NCI-H526 (cell line): Measurements from ENCODE around the gene CCDC154.

ENCODE experiments used
- DNase-seq, 2 experiments: peaks; one replicate each; lab custom pipeline; 2025; lab: John Stamatoyannopoulos, UW

CCDC154 gene

DNA sequence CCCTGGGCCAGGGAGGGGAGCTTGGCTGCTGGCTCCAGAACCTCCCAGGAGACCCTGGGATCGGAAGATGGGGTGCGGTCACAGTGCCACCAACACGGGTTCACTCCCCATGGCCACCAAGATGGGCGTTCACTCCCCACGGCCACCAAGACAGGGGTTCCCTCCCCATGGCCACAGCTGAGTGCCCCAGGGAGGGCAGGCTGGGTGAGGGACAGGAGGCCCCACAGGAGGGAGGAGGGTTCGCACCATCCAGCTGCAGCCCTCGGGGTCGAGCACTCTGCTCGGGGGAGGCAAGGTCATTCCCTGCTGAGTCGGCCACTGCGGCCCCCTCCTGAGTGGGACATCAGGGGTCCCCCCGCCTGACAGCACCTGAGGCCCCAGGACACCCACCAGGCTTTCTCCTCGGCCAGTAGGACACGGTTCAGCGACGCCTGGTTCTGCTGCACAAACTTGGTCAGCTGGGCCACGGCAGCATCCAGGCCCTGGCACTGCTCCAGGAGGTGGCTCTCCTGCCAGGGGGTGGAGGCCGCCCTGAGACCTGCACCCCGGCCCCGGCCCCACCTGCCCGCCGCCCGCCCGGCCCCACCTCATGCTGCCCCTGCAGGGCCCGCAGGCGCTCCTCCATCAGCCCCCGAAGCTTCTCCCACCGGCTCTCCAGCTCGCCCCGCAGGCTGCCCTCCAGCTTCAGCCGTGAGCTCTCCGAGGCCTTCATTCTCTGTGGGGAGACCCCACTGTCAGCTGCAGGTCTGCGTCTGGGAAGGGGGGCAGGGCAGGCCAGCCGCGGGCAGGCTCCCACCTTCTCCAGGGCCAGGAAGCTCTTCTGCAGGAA lies 5.9 kb downstream of the CCDC154 start:
- DNase-seq = no peak

DNA sequence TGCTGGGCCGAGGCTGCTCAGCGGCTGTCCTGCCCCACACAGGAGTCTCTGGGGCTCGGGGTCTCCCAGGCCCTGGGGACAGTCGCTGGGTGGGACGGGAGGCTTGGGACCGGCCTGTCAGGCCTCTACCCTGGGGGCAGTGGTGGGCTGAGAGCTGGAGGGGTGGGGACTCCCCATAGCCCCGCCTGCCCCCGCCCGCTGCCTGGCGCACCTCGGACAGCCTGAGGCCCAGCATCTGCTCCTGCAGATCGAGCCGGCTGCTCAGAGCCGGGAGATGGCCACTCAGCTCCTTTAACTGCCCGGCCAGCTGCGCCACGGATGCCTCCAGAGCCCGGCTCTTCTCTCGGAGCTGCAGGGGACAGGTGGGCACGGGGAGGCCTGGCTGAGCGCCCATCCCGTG lies 6.8 kb downstream of the CCDC154 start:
- DNase-seq = no peak

DNA sequence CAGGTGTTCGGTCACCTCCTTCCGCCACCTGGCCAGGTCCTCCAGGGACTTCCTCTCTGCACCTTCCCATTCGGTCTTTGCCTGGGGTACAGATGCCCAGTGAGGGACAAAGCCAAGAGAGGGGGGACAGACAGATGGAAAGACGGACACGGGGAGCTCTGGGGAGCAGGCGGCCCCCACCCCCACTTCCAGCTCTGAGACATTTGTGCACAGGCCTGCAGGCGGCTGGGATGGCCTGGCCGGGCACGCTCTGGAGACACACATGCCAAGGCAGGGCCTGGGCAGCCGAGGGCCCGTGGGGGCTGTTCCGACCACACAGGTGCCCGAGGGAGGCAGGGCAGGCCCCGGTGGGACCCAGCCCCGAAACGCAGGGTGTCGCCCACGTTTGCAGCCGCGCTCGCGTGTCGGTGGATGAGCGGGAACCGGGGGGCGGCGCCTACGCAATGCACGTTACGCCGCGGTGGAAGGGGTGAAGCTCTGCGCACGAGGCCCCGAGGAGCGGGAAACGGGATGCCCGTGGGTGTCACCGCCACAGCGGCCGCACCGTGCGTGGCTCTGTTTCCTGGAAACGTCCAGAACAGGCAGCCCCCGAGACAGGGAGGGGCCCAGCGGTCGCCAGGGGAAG lies 7.5 kb downstream of the CCDC154 start:
- no peak for DNase-seq

DNA sequence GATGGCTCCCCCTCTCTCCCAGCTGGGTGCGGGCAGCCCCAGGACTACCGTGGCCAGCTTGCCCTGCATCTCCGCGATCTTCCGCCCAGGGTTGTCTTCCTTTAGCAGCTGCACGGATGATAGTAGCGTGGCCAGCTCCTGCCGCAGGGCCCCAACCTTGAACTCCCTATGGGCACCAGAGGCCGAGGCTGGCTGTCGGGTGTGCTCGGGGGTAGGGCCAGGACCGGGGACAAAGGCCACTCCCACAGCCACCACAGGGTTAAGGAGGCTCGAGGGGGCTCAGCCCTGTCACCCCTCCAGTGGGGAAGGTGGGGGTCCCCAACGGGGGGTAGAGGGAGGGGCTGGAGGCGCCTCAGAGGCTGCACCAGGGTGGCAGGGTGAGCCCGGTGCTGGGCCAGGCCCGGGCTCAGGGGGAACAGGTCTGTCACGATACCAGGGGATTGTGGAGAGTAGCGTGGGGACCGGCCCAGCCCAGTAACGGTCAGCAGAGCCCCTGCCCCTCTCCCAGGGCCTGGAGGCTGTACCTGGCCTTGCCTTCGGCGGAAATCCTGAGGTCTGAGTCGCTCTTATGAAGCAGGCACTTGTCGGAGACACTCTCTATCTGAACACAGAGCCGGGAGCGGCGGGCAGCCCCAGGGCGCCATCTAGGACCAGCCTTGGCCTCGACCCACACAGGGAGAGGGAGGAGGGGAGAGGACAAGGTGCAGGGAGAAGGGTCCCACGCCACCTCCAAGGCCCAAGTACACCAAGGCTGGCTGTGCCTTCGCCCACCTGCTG lies 8.2 kb downstream of the CCDC154 start:
- DNase-seq = no peak

DNA sequence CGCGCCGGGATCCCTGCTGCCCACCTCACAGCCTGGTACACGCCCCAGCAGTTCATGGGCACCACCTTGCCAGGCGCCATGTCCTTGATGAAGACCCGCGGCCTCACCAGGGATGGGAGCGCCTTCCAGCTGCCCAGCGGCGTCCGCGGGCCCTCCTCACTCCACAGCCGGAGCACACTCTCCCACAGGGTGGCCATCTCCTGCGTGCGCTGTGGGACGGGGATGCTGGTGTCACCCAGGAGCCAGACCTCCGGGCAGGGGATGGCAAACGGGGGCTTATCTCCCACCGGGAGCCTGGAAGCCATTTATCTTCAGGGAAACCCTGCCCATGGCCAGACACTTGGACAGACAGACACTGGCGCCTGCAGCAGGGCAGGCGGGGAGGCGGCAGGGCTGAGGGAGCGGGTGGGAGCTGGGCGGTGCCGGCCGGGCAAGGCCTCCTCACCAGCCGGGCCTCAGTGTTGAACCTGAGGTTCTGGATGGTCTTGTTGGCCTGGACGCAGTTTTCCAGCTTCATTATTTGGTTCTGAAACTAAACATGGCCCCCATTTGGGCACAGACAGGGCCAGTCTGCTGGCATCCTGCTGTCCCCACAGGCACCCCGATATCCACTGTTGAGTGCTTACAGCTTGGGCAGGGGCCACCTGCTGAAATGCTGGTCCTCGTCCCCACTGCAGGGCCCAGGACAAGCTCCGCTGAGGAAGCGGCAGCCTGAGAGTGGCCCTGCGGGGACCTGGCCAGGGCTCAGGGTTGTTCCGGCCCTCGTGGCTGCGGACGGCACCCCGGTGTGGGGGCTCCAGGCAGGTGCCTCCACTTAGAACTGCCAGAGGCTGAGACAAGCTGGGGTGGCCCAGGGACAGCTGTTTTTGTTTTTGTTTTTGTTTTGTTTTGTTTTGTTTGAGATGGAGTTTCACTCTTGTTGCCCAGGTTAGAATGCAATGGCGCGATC lies 9.4 kb downstream of the CCDC154 start:
- DNase-seq = no peak

DNA sequence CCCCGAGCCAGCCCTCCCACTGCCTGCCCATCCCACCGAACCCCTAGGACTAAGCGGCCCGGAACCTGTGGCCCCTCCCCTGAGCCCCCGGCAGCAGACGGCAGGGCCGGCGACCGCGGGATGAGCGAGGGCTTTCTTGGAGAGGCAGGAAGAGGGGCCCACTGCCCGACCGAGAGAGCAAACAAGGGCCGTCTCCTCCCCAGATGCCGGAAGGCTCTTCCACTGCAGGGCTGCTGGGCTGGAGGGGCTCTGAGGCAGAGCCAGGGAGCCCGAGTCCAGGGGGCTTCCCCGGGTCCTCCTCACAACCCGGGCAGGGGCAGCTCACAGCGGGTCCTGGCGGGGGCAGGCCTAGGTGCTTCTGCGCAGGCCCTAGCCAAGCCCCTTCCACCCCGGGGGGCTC lies 10.6 kb downstream of the CCDC154 start:
- DNase-seq = no peak

DNA sequence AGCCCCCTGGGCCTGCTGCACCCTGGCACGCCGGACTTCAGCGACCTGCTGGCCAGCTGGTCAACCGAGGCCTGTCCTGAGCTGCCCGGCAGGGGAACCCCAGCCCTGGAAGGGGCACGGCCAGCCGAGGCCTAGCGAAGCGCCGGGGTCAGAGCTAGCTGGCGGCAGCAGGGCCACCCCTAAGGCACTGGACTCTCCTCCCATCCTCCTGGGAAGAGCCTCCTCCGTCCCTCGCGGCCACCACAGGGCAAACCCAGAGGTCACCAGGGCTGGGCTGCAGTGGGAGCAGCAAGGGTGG lies 11.1 kb downstream of the CCDC154 start:
- no peak for DNase-seq

DNA sequence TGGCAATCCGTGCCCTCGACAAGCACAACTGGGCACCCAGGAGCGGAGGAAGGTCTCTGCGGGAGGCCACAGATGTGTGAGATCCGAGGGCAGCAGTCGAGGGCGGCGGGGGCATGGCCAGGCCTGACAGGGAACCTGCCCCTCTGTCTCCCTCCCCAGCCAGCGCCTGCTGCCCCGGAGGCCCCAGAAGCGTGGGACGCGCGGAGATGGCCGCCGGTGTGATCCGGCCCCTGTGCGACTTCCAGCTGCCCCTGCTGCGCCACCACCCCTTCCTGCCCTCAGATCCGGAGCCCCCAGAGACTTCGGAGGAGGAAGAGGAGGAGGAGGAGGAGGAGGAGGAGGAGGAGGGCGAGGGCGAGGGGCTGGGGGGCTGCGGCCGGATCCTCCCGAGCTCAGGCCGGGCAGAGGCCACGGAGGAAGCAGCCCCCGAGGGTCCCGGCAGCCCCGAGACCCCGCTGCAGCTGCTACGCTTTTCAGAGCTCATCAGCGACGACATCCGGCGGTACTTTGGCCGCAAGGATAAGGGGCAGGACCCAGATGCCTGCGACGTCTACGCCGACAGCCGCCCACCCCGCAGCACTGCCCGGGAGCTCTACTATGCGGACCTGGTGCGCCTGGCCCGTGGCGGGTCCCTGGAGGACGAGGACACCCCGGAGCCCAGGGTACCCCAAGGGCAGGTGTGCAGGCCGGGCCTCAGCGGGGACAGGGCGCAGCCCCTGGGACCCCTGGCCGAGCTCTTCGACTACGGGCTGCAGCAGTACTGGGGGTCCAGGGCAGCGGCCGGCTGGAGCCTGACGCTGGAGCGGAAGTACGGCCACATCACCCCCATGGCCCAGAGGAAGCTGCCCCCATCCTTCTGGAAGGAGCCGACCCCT lies 11.7 kb downstream of the CCDC154 start:
- no peak for DNase-seq

DNA sequence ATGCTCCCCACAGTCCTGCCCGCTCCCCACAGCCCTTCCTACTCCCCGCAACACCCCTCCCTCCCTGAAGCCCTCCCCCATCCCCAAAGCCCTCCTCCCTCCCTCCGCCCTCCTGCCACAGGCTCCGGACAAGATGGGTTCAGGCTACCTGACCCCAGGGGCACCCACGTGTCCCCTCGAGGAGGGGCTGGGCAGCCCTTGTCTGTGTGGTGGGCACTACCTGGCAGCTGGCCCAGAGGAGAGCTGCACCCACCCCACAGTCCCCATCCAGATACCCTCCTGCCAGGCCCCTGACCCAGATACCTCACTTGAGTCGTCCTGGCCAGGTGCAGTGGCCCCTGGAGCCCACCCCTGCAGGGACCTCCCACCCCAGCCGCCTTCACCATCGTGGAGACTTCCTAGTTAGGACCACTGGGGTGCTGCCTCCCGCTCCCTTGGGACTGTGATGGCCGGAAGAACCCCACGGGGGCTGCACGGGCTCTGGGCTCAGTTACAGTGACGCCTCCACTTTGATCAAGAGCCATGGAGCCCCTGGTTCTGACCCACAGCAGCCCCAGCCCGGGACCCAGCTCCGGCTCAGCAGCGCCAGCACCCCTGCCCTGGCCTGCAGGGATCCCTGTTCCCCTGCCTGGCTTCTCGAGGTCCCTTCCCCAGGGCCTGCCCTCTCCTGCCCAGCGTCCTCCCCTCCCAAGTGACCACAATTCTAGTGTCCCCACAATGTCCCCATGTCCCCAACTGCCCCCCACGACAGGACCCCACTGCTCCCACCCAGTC lies 12.7 kb downstream of the CCDC154 start:
- DNase-seq = no peak

DNA sequence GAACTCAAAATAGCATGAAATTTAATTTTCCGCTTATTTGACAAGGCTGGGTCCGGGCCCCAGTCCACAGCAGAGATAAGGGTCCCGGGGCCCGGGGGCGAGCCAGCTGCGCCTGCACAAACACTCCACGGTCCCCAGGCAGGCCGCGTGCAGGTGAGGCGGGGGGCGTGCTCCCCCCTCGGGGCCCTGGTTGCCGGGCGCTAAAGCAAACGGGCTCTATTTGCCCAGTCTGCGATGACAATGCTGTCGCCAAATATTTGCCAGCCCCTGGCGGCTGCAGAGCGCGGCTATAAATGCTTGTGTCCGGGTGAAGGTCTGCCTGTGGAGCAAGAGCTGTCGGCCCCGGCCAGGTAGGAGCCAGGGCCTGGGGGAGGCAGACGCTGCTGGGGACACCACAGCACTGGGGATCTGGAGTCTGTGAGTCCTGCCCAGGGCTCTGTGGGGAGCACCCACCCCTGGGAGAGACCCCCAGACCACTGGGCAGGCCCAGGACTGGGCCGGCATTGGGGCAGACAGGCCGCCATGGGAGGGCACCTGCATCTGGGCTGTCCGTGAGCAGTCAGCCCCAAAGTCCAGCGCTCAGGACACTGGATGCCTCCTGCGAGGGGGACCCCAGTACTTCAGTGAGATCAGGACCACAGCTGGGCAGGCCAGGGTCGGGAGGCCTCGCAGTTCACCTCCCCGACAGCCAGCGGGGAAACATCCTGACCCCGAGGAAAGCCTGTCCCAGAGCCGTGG lies 13.4 kb downstream of the CCDC154 start, which contains the start of gene PERCC1:
Gene PERCC1 (plus strand): TSS at position 320 of the 738 bp plus-strand sequence. CDS start 1,516 bp downstream, outside the sequence.
- peak in 1 of 2 experiments; percentile 14 for DNase-seq

DNA sequence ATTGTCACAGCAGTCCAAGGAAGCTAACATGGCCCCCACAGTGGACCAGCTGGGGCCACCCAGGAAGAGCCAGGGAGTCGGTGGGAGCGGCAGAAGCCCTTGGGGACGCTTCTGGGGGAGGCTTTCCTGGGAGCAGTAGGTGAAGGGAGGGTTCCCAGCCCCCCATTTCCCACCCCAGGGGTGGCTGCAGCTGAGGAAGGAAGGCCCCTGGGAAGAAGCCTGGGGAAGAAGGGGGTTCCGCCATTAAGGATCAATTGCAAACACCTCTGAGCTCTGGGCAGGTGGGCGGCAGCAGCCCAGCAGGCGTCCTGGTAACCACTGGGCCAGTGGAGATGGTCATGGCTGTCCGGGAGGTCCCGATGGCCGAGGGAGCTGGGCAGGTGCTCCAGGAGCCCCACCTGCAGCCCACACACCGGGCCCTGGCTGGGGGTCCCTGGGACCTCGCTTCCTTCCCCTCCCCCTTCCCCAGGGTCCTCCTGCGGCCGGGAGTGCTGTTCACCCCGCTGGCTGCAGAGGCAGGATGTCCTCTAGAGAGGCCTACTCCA lies 14.1 kb downstream of the CCDC154 start:
- DNase-seq = no peak

DNA sequence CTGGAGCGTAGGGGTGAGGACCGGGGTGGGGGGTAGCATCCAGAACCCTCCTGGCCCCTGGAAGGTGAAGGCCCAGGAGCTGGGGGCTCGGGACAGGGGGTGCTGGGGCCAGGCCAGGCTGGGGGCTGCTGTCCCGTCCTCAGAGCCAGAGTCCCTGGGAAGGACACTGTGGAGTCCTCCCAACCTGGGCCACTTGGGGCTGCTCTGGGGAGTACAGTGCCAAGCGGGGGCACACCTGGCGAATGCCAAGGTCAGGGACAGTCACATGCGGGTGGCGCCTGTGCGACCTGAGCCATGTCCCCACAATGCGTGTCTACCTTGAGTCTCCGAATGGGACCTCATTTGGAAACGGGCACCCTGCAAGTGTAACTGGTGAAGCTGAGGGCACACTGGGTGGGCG lies 14.7 kb downstream of the CCDC154 start:
- DNase-seq = no peak

DNA sequence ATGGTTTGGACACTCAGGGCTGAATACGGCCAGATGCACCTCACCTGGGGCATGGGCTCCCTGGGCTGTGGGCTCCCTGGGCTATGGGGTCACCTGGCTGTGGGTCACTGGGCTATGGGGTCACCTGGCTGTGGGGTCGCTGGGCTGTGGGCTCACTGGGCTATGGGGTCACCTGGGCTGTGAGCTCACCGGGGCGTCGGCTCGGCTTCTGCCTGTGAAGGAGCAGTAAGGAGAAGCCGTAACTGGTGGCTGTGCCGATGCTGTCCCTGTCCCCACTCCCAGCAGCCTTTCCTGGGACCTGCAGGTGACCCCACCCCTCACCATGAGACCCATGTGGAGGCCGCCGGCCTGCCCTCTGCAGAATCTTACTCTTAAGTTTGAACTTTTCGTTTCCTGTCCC lies 15.3 kb downstream of the CCDC154 start:
- no peak for DNase-seq

DNA sequence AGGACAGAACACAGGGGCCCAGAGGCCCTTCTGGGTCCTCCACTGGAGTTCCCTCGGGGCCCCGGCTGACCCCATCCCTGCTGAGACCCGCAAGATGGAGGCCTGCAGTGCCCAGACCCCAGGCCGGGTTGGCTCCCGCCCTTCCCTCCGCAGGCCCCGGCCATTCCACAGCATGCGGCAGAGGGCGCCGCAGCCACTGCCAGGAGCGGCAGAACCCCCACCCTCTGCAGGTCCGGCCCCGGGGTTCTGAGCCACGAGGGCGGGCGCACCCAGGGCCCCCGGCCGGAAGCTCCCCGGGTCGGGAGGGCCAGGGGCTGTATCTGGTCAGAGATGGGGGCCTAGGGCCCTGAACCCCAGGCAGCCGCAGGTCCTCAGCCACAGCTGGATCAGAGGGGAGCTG lies 15.8 kb downstream of the CCDC154 start:
- DNase-seq = peak in 1 of 2 experiments; percentile 62

DNA sequence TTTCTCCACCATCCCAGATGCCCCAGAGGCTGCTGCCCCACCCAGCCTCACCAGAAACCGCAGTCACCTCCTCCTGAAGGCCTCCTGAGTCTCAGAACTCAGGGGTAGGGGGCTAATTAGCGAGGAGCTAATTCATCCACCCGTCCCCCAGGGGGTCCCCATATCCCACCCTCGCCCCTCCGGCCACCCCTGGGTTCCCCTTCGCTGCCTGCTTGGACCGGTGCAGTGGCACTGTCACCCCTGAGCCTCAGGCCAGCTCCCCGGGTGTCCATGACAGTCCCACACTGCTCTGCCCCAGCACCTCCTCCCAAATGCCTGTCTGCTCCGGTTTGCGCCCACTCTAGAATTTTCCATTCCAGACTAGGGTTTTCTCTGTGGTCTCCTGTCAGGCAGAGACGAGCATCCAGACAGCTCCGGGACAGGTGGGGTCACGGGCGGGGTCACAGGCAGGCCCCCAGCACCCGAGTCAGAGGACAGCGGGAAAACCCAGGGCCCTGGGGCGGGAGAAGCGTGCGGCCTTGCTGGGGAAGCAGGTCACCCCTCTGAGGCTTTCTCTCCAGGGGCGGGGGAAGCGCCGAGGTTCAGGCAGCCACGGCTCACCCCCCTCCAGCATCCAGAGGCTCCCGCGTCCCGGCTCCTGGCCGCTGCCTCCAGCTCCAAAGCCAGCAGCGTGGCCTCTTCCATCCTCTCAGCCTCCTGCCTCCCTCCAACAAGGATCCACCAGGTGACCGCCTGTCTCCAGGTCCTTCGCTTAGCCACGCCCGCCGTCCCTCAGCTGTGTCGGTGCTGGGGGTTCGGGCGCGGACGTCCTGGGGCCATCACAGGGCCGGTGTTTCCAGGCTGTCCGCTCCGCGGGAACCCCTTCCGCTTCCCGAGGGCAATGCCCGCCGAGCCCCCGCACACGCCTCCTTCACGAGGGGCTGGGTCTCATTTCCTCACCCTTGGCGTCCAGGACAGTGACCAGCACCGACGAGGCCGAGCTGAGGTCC lies 16.6 kb downstream of the CCDC154 start:
- DNase-seq = no peak

DNA sequence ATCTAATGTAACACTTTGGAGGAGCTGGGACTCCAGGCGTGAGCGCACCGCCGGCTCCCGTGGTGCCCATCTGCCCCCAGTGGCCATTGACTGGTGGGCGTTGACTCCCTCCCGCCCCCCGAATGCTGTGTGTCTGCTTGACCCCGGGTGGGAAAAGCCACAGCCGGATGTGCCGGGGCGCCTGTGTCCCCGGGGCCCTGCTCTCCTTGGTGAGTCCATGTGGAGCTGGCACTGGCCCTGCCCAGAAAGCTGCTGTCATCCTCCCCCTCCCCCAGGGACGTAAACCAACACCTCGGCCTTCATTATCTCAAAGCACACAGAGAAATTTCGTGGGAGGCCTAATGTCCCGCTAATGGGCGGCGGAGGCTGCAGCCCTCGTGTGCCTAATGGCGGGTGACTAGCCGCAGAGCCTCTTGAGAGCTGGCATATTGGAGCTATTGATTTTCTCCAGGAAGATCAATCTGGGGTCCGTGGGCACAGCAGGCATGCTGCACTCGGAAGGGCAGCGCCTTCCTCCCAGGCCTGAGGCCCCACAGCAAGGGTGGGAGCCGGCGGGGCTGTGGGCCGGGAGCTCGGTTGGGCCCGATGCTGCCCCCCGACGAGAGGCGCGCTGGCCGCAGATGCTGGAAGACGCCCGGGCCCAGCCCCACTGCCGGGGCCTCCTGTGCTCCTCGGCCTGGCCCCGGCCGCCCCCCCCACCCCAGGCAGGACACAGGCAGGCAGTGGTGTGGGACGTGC lies 17.5 kb downstream of the CCDC154 start:
- no peak for DNase-seq
